A673 (cell line): Measurements from ENCODE around the gene NMT1.

Experiments
- EZH2 ChIP-seq: fragments of 200-600 bp; sonication (generic); IDR thresholded peaks from 2 replicates; pipeline ENCODE4 v1.6.1; 2017; ENCODE audit warnings: borderline replicate concordance, low read depth, mild to moderate bottlenecking, mixed read lengths, antibody characterized with exemption, low read length; ENCODE audit not compliant: poor library complexity, severe bottlenecking
- TF ChIP-seq, protein P1 (sequence below): fragments of 300-800, 200-600 bp; sonication (generic); conservative IDR thresholded peaks from 2 replicates; pipeline ENCODE4 v1.5.1; 2017; ENCODE audit warnings: low read depth, mild to moderate bottlenecking, antibody characterized with exemption, low read length, moderate library complexity, mixed read lengths

DNA sequence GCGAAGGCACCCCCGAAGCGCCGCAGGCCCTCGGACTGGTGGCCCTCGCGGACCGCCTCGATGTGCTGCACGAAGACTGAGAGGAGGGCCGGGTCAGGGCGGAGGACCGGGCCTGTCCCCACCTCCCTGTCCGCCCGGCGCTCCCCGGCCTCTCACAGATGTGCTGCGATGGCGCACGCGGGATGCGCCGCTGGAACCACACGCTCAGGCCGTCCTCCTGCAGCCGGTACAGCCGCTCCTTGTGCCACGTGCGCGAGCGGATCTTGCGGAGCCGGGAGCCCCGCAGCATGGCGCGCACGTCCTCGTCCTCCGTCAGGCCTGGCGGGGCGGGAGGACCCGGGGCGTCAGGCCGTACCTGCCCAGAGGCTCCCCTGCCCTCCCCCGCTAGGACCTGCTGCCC lies 59.9 kb downstream of the NMT1 start:
- TF ChIP-seq, protein P1, sequence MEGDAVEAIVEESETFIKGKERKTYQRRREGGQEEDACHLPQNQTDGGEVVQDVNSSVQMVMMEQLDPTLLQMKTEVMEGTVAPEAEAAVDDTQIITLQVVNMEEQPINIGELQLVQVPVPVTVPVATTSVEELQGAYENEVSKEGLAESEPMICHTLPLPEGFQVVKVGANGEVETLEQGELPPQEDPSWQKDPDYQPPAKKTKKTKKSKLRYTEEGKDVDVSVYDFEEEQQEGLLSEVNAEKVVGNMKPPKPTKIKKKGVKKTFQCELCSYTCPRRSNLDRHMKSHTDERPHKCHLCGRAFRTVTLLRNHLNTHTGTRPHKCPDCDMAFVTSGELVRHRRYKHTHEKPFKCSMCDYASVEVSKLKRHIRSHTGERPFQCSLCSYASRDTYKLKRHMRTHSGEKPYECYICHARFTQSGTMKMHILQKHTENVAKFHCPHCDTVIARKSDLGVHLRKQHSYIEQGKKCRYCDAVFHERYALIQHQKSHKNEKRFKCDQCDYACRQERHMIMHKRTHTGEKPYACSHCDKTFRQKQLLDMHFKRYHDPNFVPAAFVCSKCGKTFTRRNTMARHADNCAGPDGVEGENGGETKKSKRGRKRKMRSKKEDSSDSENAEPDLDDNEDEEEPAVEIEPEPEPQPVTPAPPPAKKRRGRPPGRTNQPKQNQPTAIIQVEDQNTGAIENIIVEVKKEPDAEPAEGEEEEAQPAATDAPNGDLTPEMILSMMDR = no peak
- no peak for TF ChIP-seq EZH2
